ENCODE measurements around the gene FFAR1.

DNA sequence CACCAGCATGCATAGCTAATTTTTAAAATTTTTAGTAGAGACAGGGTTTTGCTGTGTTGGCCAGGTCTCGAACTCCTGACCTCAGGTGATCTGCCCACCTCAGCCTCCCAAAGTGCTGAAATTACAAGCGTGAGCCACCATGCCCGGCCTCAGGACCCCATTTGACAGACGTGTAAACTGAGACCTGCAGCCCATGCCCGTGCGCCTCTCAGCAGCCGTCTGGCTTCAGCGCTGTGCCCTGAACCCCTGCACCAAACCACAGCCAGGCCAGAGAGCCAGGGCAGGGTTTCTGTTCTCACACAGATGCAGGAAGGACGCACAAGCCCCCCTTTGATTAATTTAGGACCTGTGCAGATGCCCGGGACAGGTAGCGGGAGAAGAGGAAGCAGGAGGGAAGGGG is 7.3 kb upstream of the FFAR1 start:
- no peak for TF ChIP-seq YY1 (IDR thresholded peaks at IDR 0.05; ENCODE audit: low read depth)
- TF ChIP-seq, protein P1, sequence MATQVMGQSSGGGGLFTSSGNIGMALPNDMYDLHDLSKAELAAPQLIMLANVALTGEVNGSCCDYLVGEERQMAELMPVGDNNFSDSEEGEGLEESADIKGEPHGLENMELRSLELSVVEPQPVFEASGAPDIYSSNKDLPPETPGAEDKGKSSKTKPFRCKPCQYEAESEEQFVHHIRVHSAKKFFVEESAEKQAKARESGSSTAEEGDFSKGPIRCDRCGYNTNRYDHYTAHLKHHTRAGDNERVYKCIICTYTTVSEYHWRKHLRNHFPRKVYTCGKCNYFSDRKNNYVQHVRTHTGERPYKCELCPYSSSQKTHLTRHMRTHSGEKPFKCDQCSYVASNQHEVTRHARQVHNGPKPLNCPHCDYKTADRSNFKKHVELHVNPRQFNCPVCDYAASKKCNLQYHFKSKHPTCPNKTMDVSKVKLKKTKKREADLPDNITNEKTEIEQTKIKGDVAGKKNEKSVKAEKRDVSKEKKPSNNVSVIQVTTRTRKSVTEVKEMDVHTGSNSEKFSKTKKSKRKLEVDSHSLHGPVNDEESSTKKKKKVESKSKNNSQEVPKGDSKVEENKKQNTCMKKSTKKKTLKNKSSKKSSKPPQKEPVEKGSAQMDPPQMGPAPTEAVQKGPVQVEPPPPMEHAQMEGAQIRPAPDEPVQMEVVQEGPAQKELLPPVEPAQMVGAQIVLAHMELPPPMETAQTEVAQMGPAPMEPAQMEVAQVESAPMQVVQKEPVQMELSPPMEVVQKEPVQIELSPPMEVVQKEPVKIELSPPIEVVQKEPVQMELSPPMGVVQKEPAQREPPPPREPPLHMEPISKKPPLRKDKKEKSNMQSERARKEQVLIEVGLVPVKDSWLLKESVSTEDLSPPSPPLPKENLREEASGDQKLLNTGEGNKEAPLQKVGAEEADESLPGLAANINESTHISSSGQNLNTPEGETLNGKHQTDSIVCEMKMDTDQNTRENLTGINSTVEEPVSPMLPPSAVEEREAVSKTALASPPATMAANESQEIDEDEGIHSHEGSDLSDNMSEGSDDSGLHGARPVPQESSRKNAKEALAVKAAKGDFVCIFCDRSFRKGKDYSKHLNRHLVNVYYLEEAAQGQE (IDR thresholded peaks at IDR 0.05; ENCODE audit: low read depth), result no peak
- TF ChIP-seq CREB1 (IDR thresholded peaks at IDR 0.05; ENCODE audit: low read depth), result no peak
- TF ChIP-seq, protein P2, sequence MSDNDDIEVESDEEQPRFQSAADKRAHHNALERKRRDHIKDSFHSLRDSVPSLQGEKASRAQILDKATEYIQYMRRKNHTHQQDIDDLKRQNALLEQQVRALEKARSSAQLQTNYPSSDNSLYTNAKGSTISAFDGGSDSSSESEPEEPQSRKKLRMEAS (IDR thresholded peaks at IDR 0.05), result no peak
- TF ChIP-seq TEAD4 (IDR thresholded peaks at IDR 0.05), result no peak
- TF ChIP-seq ZBTB7A (IDR thresholded peaks at IDR 0.05; ENCODE audit: low read depth), result no peak
- no peak for TF ChIP-seq TAF1 (IDR thresholded peaks at IDR 0.05; ENCODE audit: low read depth)
- TF ChIP-seq EP300 (IDR thresholded peaks at IDR 0.05; ENCODE audit: borderline replicate concordance), result no peak
- TF ChIP-seq EGR1 (IDR thresholded peaks at IDR 0.05), result no peak
- TF ChIP-seq FOXM1 (IDR thresholded peaks at IDR 0.05; ENCODE audit: borderline replicate concordance, low read depth), result no peak
- no peak for TF ChIP-seq NFIC (IDR thresholded peaks at IDR 0.05)
- TF ChIP-seq TCF12 (IDR thresholded peaks at IDR 0.05; ENCODE audit: low read depth), result no peak
- no peak for TF ChIP-seq RAD21 (IDR thresholded peaks at IDR 0.05; ENCODE audit: low read depth)

Measured in Ishikawa (cell line).